K562 (cell line): ENCODE data around the gene SOX21.

Source experiments
- BMI1 ChIP-seq: fragments of 150-350 bp; IDR thresholded peaks from 2 replicates; pipeline ENCODE4 v1.6.1; 2014; ENCODE audit warnings: low read length
- CBFB ChIP-seq: sonication (generic); formaldehyde crosslinking; IDR thresholded peaks from 2 replicates; pipeline ENCODE4 v1.4.0; 2020; ENCODE audit warnings: mild to moderate bottlenecking, missing genetic modification reagents
- POLR2AphosphoS5 ChIP-seq: IDR thresholded peaks from 2 replicates; pipeline ENCODE4 v1.6.1; 2011; ENCODE audit warnings: mild to moderate bottlenecking, low read depth, low read length, moderate library complexity; ENCODE audit not compliant: control insufficient read depth, insufficient read depth
- ZFP36 ChIP-seq: fragments of 150-350 bp; IDR thresholded peaks from 2 replicates; pipeline ENCODE4 v1.6.1; 2018; ENCODE audit warnings: low read length, low read depth; ENCODE audit not compliant: partially characterized antibody

DNA sequence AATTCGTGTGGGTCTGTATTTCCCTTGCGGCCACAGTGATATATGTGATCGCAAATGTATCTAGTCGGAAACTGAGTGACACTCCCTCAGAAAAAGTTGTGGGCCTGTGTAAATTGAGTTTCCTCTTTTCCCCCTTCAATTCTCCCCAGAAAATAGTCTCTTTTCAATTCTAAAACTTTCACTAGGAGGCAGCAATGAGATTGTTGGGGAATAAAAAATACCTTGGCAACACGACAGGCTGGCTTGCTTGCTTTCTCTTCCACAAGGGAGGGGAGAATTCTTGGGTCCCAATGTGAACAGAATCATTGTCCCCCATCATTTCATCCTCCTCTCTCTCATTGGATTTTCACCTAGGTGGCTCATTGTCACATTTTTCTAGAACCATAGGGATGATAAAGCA, 3.7 kb upstream of the SOX21 start:
- TF ChIP-seq CBFB (no peak), BMI1 (no peak), ZFP36 (no peak), POLR2AphosphoS5 (no peak)
